HEK293T (cell line): ENCODE data around the gene TLCD2.

ENCODE experiments used
- FOXK2 ChIP-seq: fragments of 450-650 bp; IDR thresholded peaks from 2 replicates; pipeline ENCODE4 v1.6.1; 2016; ENCODE audit warnings: mild to moderate bottlenecking
- FOXM1 ChIP-seq: fragments of 450-650 bp; IDR thresholded peaks from 2 replicates; pipeline ENCODE4 v1.6.1; 2017; ENCODE audit warnings: mild to moderate bottlenecking, borderline replicate concordance
- HDGF ChIP-seq: fragments of 450-650 bp; IDR thresholded peaks from 2 replicates; pipeline ENCODE4 v1.6.1; 2017; ENCODE audit warnings: antibody characterized with exemption, borderline replicate concordance
- SP1 ChIP-seq: fragments of 450-650 bp; IDR thresholded peaks from 2 replicates; pipeline ENCODE4 v1.6.1; 2017
- SUZ12 ChIP-seq: fragments of 450-650 bp; IDR thresholded peaks from 2 replicates; pipeline ENCODE4 v1.6.1; 2016; ENCODE audit warnings: mild to moderate bottlenecking
- TARDBP ChIP-seq: fragments of 450-650 bp; IDR thresholded peaks from 2 replicates; pipeline ENCODE4 v1.6.1; 2016
- TF ChIP-seq, protein P1 (sequence below): fragments of 450-650 bp; IDR thresholded peaks from 2 replicates; pipeline ENCODE4 v1.6.1; 2016

GRCh38 chr17:1755827-1756262 lies 45.7 kb upstream of the TLCD2 start:
- TF ChIP-seq FOXM1 = no peak
- no peak for TF ChIP-seq HDGF
- no peak for TF ChIP-seq SUZ12
- TF ChIP-seq, protein P1, sequence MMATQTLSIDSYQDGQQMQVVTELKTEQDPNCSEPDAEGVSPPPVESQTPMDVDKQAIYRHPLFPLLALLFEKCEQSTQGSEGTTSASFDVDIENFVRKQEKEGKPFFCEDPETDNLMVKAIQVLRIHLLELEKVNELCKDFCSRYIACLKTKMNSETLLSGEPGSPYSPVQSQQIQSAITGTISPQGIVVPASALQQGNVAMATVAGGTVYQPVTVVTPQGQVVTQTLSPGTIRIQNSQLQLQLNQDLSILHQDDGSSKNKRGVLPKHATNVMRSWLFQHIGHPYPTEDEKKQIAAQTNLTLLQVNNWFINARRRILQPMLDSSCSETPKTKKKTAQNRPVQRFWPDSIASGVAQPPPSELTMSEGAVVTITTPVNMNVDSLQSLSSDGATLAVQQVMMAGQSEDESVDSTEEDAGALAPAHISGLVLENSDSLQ = no peak
- no peak for TF ChIP-seq SP1
- no peak for TF ChIP-seq FOXK2
- TF ChIP-seq TARDBP = no peak
